ENCODE measurements around the gene ZCCHC7.

- no peak for TF ChIP-seq CTCF (conservative IDR thresholded peaks at IDR 0.05; ENCODE audit: low read length)
- no peak for TF ChIP-seq EZH2phosphoT487 (IDR thresholded peaks at IDR 0.05; ENCODE audit: borderline replicate concordance, low read depth, low read length)
These were observed 215.8 kb downstream of the ZCCHC7 start for GRCh38 chr9:37336150-37336549.

All from OCI-LY7 (cell line).